Lower leg skin (tissue), 3 donors: Measurements from ENCODE around the gene MOSPD3.
"Not testable (repeated sequence)": the region's sequence is repeated elsewhere in the genome, so short reads cannot be mapped to it uniquely, and the experiment has no call there.

Source experiments
- CTCF ChIP-seq, 3 donors: fragments of 450-650 bp; IDR thresholded peaks; one replicate each; pipeline ENCODE4 v1.5.1; 2016; ENCODE audit warnings: antibody characterized with exemption in 3 of 3, mild to moderate bottlenecking in 3 of 3, moderate library complexity in 2 of 3
- POLR2A ChIP-seq, 2 donors: fragments of 450-650 bp; IDR thresholded peaks; one replicate each; pipeline ENCODE4 v1.6.1; 2016 to 2017; ENCODE audit warnings: antibody characterized with exemption in 2 of 2, mild to moderate bottlenecking in 1 of 2, moderate library complexity in 1 of 2

GRCh38 chr7:100662194-100662776, 49.9 kb downstream of the MOSPD3 start:
- not testable (repeated sequence) for TF ChIP-seq CTCF, POLR2A (IDR thresholded peaks at IDR 0.05)
